Tibial artery (tissue), 4 donors: ENCODE measurements around the gene PRKAG2.
A peak's percentile ranks its signal among the peaks of the same experiment; 100 is the strongest.

Experiments used
- DNase-seq, 2 donors: peaks; one replicate each; pipeline ENCODE4 v3.0.0-alpha.2; 2019
- H3K27ac ChIP-seq, 2 donors: fragments of 200-600 bp; sonication (generic) in 1 of 2; 1 replicate in 1 of 2; 2 replicates in 1 of 2; pipeline ENCODE4 v1.5.1; 2018 to 2019; ENCODE audit warnings: mild to moderate bottlenecking in 1 of 2
- H3K27me3 ChIP-seq, 2 donors: fragments of 200-600 bp; sonication (generic) in 1 of 2; one replicate each; pipeline versions ENCODE4 v1.5.1 to v1.6.0; 2016 to 2019
- H3K36me3 ChIP-seq, 3 donors: fragments of 200-600 bp; sonication (generic) in 2 of 3; one replicate each; pipeline ENCODE4 v1.5.1; 2016 to 2019; ENCODE audit warnings: mild to moderate bottlenecking in 2 of 3
- H3K4me1 ChIP-seq, 4 donors: fragments of 200-600 bp; sonication (generic) in 2 of 4; 1 replicate in 3 of 4; 2 replicates in 1 of 4; pipeline ENCODE4 v1.5.1; 2016 to 2019
- H3K4me3 ChIP-seq, 2 donors: fragments of 200-600 bp; sonication (generic) in 1 of 2; 1 replicate in 1 of 2; 2 replicates in 1 of 2; pipeline ENCODE4 v1.5.1; 2018 to 2019; ENCODE audit warnings: mild to moderate bottlenecking in 2 of 2
- H3K9me3 ChIP-seq, 3 donors: fragments of 200-600 bp; sonication (generic) in 1 of 3; one replicate each; pipeline ENCODE4 v1.5.1; 2016 to 2019
- CTCF ChIP-seq, 2 experiments: fragments of 200-600 bp in 1 of 2; fragments of 450-650 bp in 1 of 2; IDR thresholded peaks; one replicate each; pipeline ENCODE4 v1.5.1; 2017 to 2019; ENCODE audit warnings: antibody characterized with exemption in 2 of 2, mild to moderate bottlenecking in 1 of 2, moderate library complexity in 1 of 2
- intact Hi-C: fragments of 100-400 bp; cut with DNase I; formaldehyde crosslinking; loops from one replicate; pipeline ENCODE4 v1.15.0; 2023; ENCODE audit warnings: low total_unique reads

PRKAG2 gene

GRCh38 chr7:151759591-151760042 is 117.3 kb downstream of the PRKAG2 start:
- DNase-seq: peak in 1 of 2 donors; percentile 78
- H3K36me3 ChIP-seq: no peaks in the 10 kb centered on the region
- H3K4me1 ChIP-seq: peaks cover 0 to 51% (median 41%) of the 10 kb centered on the region in 4 donors
- intact Hi-C loops: loop anchor here (5.0 to 10.0 kb wide), 3 partner anchors 135 to 385 kb away; no protein-coding TSS in a partner anchor
- H3K4me3 ChIP-seq: no peak overlapping the region
- no peak overlapping the region for H3K27ac ChIP-seq
- peak; percentile 86 to 90 for TF ChIP-seq CTCF (IDR thresholded peaks at IDR 0.05)
- no peaks in the 10 kb centered on the region for H3K9me3 ChIP-seq
- H3K27me3 ChIP-seq: no peaks in the 10 kb centered on the region

GRCh38 chr7:151758622-151759540 is 118.0 kb downstream of the PRKAG2 start:
- H3K4me3 ChIP-seq: no peak overlapping the region
- H3K4me1 ChIP-seq: peaks cover 0 to 58% (median 49%) of the 10 kb centered on the region in 4 donors
- H3K9me3 ChIP-seq: no peaks in the 10 kb centered on the region
- H3K36me3 ChIP-seq: no peaks in the 10 kb centered on the region
- no peak for DNase-seq
- no peak overlapping the region for H3K27ac ChIP-seq
- no peaks in the 10 kb centered on the region for H3K27me3 ChIP-seq
- intact Hi-C loops: loop anchor here (5.0 to 10.0 kb wide), 2 partner anchors 134 to 297 kb away; no protein-coding TSS in a partner anchor
- TF ChIP-seq CTCF (IDR thresholded peaks at IDR 0.05): no peak

GRCh38 chr7:151757274-151757673 is 119.6 kb downstream of the PRKAG2 start:
- no peak for DNase-seq
- H3K27ac ChIP-seq: peak overlapping the region in 1 of 2 donors; percentile 8

GRCh38 chr7:151756866-151757265 is 120.0 kb downstream of the PRKAG2 start:
- Histone ChIP-seq H3K4me1 (peaks cover 0 to 62% (median 51%) of the 10 kb centered on the region in 4 donors), H3K9me3 (no peaks in the 10 kb centered on the region), H3K27me3 (no peaks in the 10 kb centered on the region), H3K36me3 (no peaks in the 10 kb centered on the region), H3K27ac (peak overlapping the region in 1 of 2 donors; percentile 8), H3K4me3 (no peak overlapping the region)
- intact Hi-C loops: loop anchor here (5.0 to 10.0 kb wide), 2 partner anchors 132 to 295 kb away; no protein-coding TSS in a partner anchor
- DNase-seq: no peak
- no peak for TF ChIP-seq CTCF (IDR thresholded peaks at IDR 0.05)

More at GRCh38 chr7:151757274-151757673, 119.6 kb downstream of the PRKAG2 start:
- peaks cover 0 to 62% (median 51%) of the 10 kb centered on the region in 4 donors for H3K4me1 ChIP-seq
- H3K36me3 ChIP-seq: no peaks in the 10 kb centered on the region
- no peak overlapping the region for H3K4me3 ChIP-seq
- TF ChIP-seq CTCF (IDR thresholded peaks at IDR 0.05): no peak
- H3K27me3 ChIP-seq: no peaks in the 10 kb centered on the region
- no peaks in the 10 kb centered on the region for H3K9me3 ChIP-seq
- intact Hi-C loops: loop anchor here (5.0 to 10.0 kb wide), 2 partner anchors 132 to 295 kb away; no protein-coding TSS in a partner anchor

- DNase-seq: no peak
- Histone ChIP-seq H3K27me3 (no peaks in the 10 kb centered on the region), H3K4me1 (peaks cover 0 to 62% (median 51%) of the 10 kb centered on the region in 4 donors), H3K27ac (peak overlapping the region in 1 of 2 donors; percentile 36), H3K4me3 (no peak overlapping the region), H3K36me3 (no peaks in the 10 kb centered on the region), H3K9me3 (no peaks in the 10 kb centered on the region)
- intact Hi-C loops: loop anchor here (5.0 to 10.0 kb wide), 2 partner anchors 131 to 294 kb away; no protein-coding TSS in a partner anchor
- TF ChIP-seq CTCF (IDR thresholded peaks at IDR 0.05): no peak
Observed at GRCh38 chr7:151756076-151756731, 120.7 kb downstream of the PRKAG2 start.
